Stimulated activated CD4-positive, alpha-beta T cell treated with anti-CD3 and anti-CD28 coated beads, Interleukin-15, amount 100 ng/mL, for 24 hours (primary cell): ENCODE data around the gene SP2.

Experiments
- DNase-seq: peaks from one replicate; pipeline ENCODE4 v3.0.0-alpha.2; 2020

SP2 gene

DNA sequence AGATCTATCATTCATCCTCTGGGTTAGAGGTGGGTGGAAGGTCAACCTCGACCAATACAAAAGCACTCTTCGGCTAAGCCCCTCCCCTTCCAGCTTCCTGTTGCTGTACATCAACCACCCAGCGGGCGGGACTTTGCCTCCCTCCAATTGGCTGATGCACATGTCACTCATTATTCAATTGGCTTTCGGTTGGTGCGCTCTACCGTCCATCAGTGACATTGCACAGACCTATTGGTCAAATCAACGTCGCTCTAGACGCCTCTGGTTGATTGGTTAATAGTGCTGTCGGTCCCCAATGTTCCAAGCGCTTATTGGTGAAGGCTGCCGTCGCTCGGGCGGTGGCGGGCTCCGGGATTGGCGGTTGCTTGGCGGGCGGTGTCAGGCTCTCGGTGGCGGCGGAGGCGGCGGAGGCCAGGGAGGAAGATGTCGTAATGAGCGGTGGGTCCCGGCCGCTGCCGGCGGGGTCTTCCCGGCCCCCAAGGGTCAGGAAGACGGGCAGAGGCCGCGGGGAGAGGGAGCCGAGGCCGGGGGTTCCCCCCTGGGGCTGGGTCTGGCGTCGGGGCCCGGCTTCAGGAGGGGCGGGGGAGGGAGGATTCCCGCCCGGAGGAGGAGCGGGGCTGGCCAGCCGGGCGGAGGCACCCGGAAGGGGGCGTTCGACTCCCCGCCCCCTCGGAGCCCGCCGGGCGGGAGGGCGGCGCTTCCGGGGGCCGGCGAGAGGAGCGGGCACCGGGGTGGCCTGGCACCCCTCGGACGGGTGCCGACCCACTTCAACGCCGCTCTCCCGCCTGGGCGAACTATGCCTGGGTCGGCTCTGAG lies at the start of gene SP2:
Gene SP2, plus strand, starts transcription at position 381 of the 816 bp plus-strand sequence. Its CDS starts 51 bp downstream, at position 432.
- peak; percentile 99 for DNase-seq

DNA sequence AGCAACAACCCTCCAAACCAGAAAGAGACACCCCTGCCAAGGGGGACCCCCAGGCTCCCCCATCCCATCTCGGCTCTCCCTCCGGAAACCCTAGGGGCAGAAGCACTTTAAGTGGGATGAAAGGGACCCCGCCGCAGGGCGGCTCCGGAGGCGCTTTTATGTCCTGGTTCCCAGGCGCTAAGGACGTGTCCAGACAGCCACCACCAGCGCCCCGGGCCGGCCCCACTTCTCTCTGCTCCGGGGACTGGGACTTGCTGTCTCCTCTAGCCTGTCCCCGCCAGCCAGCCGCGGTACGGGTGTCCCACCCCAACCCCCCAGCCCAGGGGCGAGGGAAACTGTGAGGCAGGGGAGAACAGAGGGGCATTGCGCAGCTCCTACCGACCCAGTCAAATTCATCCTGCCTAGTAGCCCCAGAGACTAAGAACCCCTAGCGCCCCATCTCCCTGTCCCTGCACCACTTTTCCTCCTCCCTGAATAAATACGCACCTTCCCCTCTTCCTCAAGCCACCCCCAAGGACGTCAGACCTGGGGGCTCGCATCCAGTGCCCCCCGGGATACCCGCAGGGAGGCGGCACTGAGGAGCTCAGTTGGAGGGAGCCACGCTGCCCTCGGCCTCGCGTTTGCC lies 49.2 kb upstream of the SP2 start:
- DNase-seq = no peak

DNA sequence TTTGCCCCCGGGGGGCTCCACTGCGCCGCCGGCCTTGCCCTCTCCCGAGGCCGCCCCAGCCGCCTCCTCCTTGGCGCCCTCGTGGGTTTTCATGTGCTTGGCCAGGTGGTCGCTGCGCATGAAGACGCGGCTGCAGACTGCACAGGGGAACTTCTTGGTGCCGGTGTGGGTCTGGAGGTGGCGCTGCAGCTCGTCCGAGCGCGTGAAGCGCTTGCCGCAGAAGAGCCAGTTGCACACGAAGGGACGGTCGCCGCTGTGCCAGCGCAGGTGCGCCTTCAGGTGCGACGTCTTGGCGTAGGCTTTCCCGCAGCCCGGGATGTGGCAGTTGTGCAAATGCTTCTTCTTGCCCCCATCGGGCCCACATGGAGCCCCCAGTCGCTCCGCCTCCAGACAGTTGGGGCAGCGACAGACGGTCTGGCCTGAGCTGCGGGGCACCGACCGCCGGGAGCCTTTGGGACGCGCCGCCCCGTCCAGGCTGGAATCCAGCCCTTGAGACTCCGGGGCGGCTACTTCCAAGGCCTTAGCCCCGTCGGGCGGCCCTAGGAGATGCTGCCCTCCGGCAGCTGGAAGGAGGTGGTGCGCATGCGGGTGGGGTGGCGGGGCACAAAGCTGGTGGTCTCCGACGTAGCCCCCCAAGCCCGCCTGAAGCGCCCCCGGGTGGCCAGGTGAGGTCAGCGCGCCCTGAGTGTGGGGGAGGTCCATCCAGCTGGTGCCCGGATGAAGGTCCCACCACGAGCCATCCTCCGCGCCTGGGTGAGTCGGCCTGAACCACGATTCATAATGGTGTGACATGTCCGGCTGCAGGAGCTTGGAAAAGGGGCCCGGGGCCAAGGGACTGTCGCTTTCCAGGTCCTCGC lies 48.5 kb upstream of the SP2 start:
- DNase-seq = peak; percentile 45

DNA sequence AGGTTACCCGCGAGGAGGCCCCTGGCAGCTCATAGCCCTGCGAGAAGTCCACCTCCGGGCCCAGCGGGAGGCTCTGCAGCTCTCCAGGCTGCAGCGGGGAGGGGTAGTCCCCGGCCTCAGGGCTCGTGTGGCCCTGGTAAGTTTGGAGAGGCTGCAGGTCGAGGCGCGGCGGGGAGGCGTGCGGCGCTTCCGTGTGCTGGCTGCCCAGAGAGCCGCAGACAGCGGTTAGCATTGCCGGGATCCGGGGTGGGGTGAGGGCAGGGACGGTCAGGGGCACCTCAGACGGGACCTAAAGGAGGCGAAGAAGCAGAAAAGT lies 47.9 kb upstream of the SP2 start:
- DNase-seq = no peak

DNA sequence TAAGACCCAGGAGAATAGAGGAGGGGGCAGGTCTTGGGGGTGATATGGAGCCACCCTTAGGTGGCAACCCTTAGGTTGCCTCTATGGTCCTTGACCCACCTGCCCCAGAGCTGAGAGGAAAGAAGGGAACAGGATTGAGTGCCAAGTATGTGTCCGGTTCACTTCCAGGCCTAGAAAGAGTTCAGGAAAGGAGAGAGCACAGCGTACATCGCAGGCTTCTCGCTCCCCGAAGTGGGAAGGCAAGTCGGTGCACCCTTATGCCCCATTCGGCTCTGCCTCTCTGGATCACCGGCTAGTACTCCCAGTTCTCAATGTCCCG lies 45.7 kb upstream of the SP2 start:
- DNase-seq = no peak

DNA sequence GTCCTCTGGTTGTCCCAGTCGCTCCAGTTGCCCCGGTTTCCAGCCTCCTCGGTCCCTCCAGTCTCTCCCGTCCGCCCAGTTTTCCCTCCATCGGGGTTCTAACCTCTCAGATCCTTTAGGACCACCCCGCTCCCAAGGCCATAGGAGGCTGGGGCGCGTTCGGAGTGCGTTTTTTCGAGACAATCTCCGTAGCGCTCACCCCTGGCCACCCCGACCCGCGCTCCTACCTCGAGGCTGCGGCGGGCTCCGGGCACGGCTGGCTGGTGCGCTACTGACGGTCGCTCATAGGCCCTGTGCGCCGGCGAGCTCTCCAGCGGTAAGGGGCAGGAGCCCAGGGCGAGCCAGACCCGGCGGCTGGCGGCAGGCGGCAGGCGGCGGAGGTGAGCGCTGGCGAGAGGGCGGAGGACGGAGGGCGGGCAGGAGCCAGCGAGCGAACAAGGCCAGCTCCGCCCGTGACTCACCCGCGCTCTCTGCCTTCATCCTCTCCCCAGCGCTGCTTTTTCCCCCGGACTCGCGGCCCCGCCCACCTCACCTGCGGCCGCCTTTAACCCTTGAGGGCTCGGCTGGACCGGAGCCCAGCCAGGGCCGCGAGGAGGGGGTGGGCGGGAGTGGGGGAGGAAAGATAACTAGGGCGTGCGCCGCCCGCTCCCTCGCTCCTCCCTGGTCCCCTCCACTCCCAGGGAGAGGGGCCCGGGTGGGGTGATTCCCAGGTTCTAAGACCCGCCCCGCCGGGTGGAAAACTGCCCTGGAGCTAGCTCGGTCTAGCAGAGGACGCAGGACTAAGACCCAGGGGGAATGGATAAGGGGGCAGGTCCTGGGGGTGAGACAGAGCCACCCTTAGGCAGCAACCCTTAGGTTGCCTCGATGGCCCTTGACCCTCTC lies 45.1 kb upstream of the SP2 start, which contains the start of gene SP6:
Gene SP6, minus strand, starts transcription at position 472 of the 882 bp plus-strand sequence. CDS start 2,734 bp downstream, outside the sequence.
- DNase-seq = peak; percentile 87

DNA sequence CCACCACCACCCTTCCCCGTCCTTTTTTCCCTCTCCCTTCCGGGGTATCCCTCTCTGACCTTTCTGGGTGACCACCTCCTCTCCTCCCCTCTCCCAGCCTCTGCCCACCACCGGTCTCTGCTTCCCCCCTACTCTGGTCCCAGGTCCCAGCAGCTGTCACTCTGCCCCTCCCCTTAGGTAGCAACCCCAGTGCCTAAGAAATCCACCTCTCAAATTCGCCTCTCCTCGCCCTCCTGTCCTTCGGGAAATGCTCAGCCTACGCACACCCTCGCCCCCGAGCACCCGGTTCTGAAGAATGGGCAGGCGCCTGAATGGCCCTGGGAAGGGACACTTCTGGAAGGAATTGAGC lies 44.3 kb upstream of the SP2 start:
- no peak for DNase-seq

DNA sequence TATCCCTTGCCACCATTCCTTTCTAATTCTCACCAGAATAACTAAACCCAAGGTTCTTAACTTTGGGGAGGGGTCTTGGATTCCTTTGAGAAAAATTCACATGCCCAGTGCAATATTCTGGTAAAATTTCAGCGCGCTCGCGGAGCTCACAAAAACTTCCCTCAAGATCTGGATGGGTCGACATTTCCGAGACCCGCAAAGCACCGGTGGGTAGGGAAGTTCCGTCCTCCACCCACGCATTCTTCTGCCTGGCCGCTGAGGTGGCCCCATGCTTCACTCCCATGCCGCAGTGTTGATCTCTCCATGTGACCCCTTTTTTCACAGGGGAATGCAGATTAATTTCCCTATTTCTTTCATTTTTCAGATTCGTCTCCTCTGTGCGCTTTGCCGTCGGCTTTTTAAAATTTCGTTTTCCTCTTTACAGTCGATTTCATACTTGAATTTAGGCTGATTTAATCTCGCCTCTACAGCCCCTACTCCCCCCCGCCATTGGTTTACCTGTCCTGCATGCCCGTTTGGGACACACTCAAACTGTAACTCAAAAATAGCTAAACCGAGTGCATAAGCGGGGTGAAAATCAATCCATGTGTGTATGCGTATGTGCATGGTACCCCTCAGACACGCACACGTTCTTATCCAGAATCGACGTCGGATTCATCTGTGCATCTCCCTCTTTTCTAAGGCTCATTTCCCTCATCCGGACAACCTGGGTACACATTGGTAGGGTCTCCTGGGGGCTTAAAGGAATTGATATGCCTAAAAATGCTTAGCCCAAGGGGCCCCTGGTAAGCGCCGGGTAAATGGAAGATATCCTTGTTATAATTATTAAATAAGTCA lies 43.7 kb upstream of the SP2 start:
- no peak for DNase-seq

DNA sequence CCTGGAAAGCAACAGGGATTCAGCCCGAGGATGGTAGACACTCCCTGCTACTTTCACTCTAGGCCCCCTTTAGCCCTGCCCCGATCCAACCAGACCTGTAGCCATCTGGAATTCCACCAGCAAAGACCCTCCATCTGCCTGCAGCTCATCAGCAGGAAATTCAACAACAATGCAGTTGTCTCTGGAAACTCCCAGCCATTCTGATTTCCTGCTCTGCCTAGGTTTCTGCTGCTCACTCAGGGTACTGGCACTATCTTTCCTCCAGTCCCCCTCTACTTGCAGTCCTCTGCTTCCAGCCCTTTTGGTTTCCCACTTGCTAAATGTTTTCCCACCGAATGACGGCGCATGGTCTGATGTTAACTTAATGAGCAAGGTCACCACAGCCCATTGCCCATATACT lies 42.4 kb upstream of the SP2 start:
- no peak for DNase-seq

DNA sequence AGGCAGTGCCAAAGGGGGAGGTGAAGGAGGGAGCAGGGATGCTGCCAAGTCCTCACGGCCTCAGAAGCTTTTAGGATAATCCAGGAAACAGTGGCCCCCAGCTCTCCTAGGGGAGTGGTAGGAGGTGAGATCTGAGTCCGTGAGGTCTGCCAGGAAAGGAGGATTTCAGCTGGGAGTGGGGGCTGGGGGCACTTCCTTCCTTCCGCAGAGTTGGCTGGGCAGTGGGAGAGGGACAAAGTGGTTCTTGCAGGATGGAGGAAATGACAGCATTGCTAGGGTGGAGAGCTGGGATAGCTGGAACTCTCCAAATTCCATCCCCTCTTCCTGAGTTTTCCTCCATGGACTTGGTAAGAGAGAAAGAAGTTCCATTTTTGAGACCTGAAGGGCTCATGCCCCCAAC lies 40.3 kb upstream of the SP2 start:
- DNase-seq = no peak

DNA sequence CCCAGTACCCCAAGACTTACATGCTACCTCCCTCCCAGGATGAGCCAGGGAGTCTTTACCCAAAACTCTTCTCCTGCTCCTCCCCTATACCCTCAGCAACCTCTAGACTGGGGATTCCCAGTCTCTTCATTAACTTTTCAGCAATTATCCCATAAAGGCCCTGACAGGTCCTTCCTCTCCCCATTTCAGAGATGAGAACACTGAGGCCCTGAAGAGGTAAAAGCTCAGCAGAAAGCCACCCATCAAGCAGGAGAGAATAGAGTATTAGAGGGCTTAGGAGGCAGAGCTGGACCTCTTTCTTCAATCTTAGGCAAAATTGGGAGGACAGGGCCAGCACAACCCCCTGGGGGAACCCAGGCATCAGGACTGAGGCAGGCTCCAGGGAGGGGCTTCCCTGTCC lies 39.2 kb upstream of the SP2 start:
- DNase-seq = no peak

DNA sequence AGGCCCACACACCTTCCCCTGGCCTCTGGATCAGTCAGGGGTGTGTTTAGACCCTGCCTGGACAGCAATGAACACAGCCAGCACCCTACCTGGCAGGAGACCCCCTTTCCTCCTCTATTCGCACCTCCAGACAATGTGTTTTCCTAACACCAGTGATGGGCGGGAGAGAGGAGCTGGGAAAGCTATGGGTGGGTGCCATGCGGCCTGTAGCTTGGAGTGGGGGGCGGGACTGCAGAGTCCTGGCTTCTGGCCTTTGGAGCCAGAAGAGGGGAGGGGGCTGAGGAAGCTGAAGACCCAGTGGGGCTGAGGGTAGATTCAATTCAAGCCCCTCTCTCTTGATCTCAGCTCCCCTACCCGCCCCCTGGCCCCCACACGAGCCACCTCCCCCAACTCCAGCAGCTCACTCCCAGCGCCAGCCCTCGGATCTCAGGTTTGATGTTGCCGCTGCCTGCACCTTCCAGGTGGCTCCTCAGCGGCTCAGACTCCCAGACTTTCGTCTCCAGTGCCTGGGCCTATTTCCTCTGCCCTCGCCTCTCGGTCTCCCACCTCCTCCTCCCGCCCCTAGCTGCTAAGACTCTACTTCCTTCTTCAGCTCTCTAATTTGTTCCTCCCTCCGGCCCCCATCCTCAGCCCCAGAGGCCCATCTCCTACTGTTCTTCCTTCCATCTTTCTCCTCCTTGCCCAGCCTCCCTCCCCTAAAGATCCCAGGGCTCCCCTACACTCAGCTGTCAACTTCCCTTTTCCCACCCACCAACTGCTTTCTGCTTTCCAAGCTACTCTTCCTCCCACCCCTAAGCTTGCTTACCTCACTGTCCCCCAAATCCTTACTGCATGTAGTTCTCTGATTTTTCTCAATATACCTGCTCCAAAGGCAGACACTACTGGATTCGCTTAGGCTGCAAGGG lies 38.2 kb upstream of the SP2 start:
- no peak for DNase-seq

DNA sequence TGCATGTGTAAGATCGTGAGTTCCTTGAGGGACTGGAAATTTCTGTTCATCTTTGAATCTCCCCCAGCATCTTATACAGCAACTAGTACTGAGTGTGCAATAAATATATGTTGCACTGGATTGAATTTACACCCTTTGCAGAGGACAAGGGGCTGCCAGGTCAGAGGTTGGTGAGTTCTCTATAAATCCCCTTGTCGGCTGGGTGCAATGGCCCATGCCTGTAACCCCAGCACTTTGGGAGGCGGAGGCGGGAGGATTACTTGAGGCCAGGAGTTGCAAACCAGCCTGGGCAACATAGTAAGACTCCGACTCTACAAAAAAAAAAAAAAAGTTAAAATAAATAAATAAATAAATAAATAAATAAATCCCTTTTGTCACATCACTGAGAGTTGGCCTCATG lies 35.6 kb upstream of the SP2 start:
- DNase-seq = no peak

DNA sequence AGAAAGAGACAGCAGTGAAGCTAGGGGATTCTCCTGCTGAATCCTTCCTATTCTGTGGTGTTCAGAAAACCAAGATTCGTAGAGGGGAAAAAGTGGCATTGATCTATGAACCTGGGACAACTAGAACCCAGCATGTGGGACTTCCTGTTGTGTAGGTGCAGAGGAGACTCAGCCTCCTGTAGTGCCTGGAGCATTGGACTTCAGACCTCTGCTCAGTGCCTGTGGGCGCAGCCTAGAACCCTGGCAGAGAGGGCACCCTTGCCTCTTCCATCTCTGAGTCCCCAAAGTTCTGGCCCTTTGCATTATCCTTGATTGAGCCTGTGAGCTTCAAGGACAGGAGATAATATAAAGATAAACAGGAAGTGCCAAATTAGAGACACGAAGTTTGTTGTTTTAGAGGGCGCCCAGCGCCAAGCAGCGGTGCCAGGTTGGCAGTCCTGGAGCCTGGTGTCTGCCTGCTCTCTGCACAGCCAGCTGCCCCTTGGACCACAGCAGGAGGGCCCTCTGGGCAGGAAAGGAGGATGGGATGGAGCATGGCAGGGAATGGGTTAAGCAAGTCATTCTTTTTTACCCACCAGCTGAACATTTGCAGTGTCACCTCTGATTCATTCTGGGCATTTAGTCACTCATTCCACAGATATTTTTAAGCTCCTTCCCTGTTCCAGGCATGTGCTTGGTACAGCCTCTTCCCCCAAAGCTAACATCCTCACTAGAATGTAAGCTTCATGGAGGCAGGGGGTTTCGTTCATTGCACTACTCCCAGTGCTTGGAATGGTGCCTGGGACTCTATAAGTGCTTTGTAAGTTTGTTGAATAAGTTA lies 33.2 kb upstream of the SP2 start:
- no peak for DNase-seq

DNA sequence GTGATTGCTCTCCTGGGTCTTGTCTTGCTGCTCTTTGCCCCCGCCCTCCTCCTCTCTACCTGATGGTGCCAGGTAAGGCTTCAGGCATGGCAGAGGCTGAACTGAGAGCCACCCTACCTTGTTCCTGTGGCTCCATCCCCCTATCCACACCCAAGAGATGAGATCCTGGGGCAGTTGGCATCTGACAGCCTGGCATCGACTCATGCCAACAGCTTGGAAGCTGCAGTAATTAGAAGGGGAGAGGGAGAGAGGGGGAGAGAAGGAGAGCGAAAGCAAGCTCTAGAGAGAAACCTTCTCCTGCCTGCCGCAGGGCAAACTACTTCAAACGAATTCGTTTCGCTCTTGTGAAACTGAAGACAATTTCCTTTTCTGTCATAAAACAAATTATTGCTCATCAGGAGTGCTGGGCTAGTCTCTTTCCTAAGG lies 31.2 kb upstream of the SP2 start:
- peak; percentile 31 for DNase-seq

DNA sequence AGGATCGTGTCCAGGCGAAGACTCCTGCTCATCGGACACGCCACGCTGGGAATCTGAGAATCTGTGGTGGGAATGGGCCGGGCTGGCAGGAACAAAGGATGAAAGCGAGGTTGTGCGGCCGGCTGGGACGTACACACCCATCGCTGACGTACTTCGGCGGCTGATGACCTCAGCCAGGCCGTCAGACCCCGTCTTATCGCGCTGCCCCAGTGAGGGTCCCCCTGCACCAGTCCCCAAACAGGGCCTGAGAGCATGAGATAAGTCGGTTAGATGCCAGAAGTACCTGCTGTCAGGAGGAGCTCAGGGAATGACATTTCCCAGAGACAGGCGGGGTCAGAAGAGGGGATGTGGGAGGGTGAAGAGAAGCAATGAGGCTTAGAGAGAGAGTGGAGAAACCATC lies 29.1 kb upstream of the SP2 start:
- DNase-seq = no peak

DNA sequence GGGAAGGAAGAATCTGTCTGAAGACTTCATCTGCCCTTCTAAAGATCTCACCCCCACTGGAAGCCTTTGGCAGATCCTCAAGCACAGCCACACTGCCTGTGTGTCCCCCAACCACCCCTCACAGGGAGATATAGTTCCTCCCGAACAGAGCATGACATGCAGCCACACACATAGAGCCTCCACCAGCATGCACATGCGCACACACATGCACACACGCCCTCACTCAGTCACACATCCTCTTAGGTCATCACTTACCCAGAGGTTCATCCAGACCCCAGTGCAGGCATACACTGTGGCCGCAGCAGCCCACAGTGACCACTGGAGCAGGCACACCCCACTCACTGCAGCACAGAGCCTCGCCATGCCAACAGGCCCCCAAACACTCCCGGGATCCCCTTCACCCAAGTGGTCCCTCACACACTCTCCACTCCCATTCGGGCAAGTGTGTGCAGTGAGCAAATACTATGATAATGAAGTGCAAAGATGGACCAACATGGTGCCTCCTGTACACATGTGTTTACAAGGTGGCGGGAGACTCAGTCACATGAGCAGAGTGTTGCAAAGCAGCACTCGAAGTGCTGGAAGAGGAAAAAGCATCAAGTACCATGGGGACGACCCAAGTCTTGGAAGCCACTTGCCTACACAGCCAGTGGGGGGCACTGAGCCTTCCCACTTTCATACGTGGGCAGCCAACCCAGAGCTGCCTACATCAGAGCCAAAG lies 28.1 kb upstream of the SP2 start:
- no peak for DNase-seq

DNA sequence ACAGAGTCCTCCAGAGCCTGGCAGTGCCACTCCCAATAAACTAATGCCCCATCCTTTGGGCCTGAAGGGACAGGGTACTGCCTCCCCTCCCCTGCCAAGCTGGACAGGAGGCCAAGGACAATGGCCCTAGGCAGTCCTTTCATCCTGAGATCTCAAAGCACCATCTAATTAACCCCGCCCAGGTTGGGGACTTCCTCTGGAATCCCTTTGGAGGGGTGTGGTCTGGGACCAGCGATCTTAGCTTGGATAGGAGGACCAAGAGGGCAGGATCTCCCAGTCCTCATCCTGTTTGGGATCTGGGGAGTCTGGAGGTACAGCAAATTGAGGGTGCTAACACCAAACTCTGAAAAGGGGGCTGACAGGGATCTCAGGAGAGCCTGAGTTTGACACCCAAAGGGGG lies 26.9 kb upstream of the SP2 start:
- DNase-seq = no peak

DNA sequence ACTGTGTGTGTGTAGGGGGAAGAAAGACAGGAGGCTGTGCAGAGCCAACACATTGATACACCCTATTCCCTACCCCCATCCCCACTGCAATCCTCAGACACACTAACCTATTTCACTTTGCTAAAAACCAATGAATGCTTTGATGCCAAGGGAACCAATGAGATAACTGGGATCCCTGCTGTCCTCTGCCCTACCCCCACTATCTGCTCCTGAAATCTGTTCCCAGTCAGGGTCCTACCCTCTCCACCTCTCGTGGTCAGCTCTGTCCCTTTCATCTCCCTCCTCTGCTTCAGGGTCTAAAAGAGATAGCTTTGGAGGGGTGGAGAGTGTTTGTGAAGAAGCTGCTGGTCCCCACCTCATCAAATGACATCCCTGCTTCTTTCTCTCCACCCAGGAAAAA lies 26.0 kb upstream of the SP2 start:
- DNase-seq = no peak
